K562 (cell line): ENCODE data around the gene TRIM4. TPM values are rescaled to one million over a fixed set of nuclear protein-coding genes. Genes with fewer than 3 reads are reported as not detected.

ENCODE experiments used
- CHD1 ChIP-seq: fragments of 200-600 bp; sonication (generic); IDR thresholded peaks from one replicate; pipeline ENCODE4 v1.6.1; 2012; ENCODE audit warnings: mild to moderate bottlenecking, moderate library complexity, low read length, inconsistent platforms
- EZH2 ChIP-seq: IDR thresholded peaks from 2 replicates; pipeline ENCODE4 v1.6.1; 2012; ENCODE audit warnings: low read depth, mild to moderate bottlenecking, inconsistent platforms, low read length, borderline replicate concordance
- MTF1 ChIP-seq: fragments of 250-450 bp; sonication (Bioruptor Pico); IDR thresholded peaks from 2 replicates; pipeline ENCODE4 v1.9.0; 2021; ENCODE audit warnings: moderate library complexity, mild to moderate bottlenecking, inconsistent platforms, borderline replicate concordance
- NFE2L1 ChIP-seq: fragments of 450-650 bp; IDR thresholded peaks from 2 replicates; pipeline ENCODE4 v1.6.1; 2016; ENCODE audit warnings: missing genetic modification characterization, low read depth, mild to moderate bottlenecking, missing compliant biosample characterization, moderate library complexity, borderline replicate concordance
- POLR2B ChIP-seq: fragments of 450-650 bp; IDR thresholded peaks from 2 replicates; pipeline ENCODE4 v1.6.1; 2018; ENCODE audit warnings: low read depth; ENCODE audit not compliant: partially characterized antibody
- RBM14 ChIP-seq: fragments of 200-400 bp; formaldehyde crosslinking; IDR thresholded peaks from 2 replicates; pipeline ENCODE4 v1.6.1; 2018; ENCODE audit warnings: low read depth, mild to moderate bottlenecking, low read length, moderate library complexity, borderline replicate concordance; ENCODE audit not compliant: insufficient read depth
- SMAD4 ChIP-seq: fragments of 250-450 bp; sonication (Bioruptor Pico); conservative IDR thresholded peaks from 2 replicates; pipeline ENCODE4 v1.8.0; 2021; ENCODE audit warnings: inconsistent platforms, mild to moderate bottlenecking, moderate library complexity
- SMARCB1 ChIP-seq: IDR thresholded peaks from 2 replicates; pipeline ENCODE4 v1.6.1; 2011; ENCODE audit warnings: improper control_type of control experiment, low read depth; ENCODE audit not compliant: insufficient read length
- STAG1 ChIP-seq: sonication (generic); formaldehyde crosslinking; IDR thresholded peaks from 2 replicates; pipeline ENCODE4 v1.5.0; 2020; ENCODE audit warnings: missing genetic modification reagents, borderline replicate concordance
- TAF7 ChIP-seq: fragments of 450-650 bp; IDR thresholded peaks from 2 replicates; pipeline ENCODE4 v1.6.1; 2016; ENCODE audit warnings: missing genetic modification characterization, missing compliant biosample characterization
- U2AF1 ChIP-seq: fragments of 200-400 bp; formaldehyde crosslinking; optimal IDR thresholded peaks from 2 replicates; pipeline ENCODE3; 2017; ENCODE audit warnings: mild to moderate bottlenecking, low read depth, low read length, moderate library complexity
- ZKSCAN1 ChIP-seq: fragments of 150-350 bp; IDR thresholded peaks from 2 replicates; pipeline ENCODE4 v1.6.1; 2016; ENCODE audit warnings: low read depth, low read length
- polyA plus RNA-seq, 8 experiments: library from polyadenylated mRNA; depleted of rRNA in 4 of 8; stranded (reverse) in 5 of 8; unstranded in 3 of 8; fragments of >200 nt; fragmentation: Nextera tagmentation in 2 of 8; fragmentation: Illumina TruSeq in 1 of 8; extraction: Ambion mirVana in 2 of 8; extraction: Trizol in 1 of 8; gene quantifications; 2 replicates each; pipeline versions ENCODE4 v1.2.1 to v1.2.3, GENCODE V29; 2011 to 2014; ENCODE audit warnings: inconsistent platforms in 1 of 8, missing spikeins in 1 of 8
- total RNA-seq, 7 experiments: library from RNA; depleted of rRNA in 6 of 7; stranded (reverse); fragments of >200 nt in 6 of 7; fragmentation: Illumina TruSeq in 2 of 7; extraction: Trizol in 2 of 7; gene quantifications; 2 replicates each; pipeline versions ENCODE4 v1.2.1 to v1.2.3, GENCODE V29; 2011 to 2021; ENCODE audit warnings: low replicate concordance in 1 of 7
- TF ChIP-seq, protein P1 (sequence below): fragments of 250-450 bp; sonication (Bioruptor Pico); IDR thresholded peaks from 2 replicates; pipeline ENCODE4 v1.5.0; 2020; ENCODE audit warnings: mild to moderate bottlenecking
- TF ChIP-seq, protein P2 (sequence below): sonication (generic); formaldehyde crosslinking; IDR thresholded peaks from 2 replicates; pipeline ENCODE4 v1.8.1; 2023; ENCODE audit warnings: mild to moderate bottlenecking, missing genetic modification reagents
- TF ChIP-seq, protein P3 (sequence below): fragments of 200-800 bp; sonication (Bioruptor generic); IDR thresholded peaks from 2 replicates; pipeline ENCODE4 v1.6.1; 2017; ENCODE audit warnings: missing genetic modification characterization, missing compliant biosample characterization
- TF ChIP-seq, protein P4 (sequence below): sonication (generic); formaldehyde crosslinking; IDR thresholded peaks from 2 replicates; pipeline ENCODE4 v1.8.0; 2022; ENCODE audit warnings: mild to moderate bottlenecking, missing genetic modification reagents
- TF ChIP-seq, protein P5 (sequence below): sonication (generic); formaldehyde crosslinking; IDR thresholded peaks from 2 replicates; pipeline ENCODE4 v1.8.0; 2022; ENCODE audit warnings: mild to moderate bottlenecking, missing genetic modification reagents

TRIM4 gene
- total and polyA plus RNA-seq, 9 of the 15 experiments (the other 6 are each of a cell fraction or from before 2014, with no cell fraction given) = 6.2 to 28.3 (median 22.4) TPM

DNA sequence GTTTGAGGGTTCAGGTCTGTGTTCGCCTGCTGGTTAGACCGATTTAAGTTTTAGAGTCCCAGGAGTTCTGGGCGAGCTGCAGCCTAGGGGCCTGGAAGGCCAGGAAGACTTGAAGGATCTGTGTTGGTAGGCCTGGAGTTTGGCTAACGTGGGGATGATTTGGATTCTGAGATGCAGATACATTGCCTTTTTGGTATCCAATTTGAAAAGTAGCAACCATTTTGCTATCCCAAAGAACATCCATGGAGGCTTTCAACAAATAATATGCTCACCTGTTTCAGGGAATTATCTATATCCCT is 433 bp upstream of the TRIM4 start (continued):
- TF ChIP-seq, protein P1, sequence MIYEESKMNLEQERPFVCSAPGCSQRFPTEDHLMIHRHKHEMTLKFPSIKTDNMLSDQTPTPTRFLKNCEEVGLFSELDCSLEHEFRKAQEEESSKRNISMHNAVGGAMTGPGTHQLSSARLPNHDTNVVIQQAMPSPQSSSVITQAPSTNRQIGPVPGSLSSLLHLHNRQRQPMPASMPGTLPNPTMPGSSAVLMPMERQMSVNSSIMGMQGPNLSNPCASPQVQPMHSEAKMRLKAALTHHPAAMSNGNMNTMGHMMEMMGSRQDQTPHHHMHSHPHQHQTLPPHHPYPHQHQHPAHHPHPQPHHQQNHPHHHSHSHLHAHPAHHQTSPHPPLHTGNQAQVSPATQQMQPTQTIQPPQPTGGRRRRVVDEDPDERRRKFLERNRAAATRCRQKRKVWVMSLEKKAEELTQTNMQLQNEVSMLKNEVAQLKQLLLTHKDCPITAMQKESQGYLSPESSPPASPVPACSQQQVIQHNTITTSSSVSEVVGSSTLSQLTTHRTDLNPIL (CRISPR knock-in tag) = no peak
- TF ChIP-seq ZKSCAN1 (no peak), STAG1 (CRISPR knock-in tag) (no peak), TAF7 (peak; percentile 31; the same call in 1 of the 2 replicates), RBM14 (no peak), POLR2B (no peak), SMARCB1 (no peak), NFE2L1 (tag) (no peak), U2AF1 (no peak), SMAD4 (CRISPR knock-in tag) (0 out of 2 replicates have a peak, but pooled peaks have one; percentile 4), MTF1 (CRISPR knock-in tag) (no peak), CHD1 (no peak), EZH2 (no peak)
- TF ChIP-seq, protein P2, sequence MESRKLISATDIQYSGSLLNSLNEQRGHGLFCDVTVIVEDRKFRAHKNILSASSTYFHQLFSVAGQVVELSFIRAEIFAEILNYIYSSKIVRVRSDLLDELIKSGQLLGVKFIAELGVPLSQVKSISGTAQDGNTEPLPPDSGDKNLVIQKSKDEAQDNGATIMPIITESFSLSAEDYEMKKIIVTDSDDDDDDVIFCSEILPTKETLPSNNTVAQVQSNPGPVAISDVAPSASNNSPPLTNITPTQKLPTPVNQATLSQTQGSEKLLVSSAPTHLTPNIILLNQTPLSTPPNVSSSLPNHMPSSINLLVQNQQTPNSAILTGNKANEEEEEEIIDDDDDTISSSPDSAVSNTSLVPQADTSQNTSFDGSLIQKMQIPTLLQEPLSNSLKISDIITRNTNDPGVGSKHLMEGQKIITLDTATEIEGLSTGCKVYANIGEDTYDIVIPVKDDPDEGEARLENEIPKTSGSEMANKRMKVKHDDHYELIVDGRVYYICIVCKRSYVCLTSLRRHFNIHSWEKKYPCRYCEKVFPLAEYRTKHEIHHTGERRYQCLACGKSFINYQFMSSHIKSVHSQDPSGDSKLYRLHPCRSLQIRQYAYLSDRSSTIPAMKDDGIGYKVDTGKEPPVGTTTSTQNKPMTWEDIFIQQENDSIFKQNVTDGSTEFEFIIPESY (CRISPR knock-in tag) = no peak
- TF ChIP-seq, protein P3, sequence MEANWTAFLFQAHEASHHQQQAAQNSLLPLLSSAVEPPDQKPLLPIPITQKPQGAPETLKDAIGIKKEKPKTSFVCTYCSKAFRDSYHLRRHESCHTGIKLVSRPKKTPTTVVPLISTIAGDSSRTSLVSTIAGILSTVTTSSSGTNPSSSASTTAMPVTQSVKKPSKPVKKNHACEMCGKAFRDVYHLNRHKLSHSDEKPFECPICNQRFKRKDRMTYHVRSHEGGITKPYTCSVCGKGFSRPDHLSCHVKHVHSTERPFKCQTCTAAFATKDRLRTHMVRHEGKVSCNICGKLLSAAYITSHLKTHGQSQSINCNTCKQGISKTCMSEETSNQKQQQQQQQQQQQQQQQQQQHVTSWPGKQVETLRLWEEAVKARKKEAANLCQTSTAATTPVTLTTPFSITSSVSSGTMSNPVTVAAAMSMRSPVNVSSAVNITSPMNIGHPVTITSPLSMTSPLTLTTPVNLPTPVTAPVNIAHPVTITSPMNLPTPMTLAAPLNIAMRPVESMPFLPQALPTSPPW (CRISPR knock-in tag) = no peak
- TF ChIP-seq, protein P4, sequence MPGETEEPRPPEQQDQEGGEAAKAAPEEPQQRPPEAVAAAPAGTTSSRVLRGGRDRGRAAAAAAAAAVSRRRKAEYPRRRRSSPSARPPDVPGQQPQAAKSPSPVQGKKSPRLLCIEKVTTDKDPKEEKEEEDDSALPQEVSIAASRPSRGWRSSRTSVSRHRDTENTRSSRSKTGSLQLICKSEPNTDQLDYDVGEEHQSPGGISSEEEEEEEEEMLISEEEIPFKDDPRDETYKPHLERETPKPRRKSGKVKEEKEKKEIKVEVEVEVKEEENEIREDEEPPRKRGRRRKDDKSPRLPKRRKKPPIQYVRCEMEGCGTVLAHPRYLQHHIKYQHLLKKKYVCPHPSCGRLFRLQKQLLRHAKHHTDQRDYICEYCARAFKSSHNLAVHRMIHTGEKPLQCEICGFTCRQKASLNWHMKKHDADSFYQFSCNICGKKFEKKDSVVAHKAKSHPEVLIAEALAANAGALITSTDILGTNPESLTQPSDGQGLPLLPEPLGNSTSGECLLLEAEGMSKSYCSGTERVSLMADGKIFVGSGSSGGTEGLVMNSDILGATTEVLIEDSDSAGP (CRISPR knock-in tag) = no peak
- TF ChIP-seq, protein P5, sequence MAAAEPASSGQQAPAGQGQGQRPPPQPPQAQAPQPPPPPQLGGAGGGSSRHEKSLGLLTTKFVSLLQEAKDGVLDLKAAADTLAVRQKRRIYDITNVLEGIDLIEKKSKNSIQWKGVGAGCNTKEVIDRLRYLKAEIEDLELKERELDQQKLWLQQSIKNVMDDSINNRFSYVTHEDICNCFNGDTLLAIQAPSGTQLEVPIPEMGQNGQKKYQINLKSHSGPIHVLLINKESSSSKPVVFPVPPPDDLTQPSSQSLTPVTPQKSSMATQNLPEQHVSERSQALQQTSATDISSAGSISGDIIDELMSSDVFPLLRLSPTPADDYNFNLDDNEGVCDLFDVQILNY = no peak
